ENCODE measurements around the gene COL4A4.
"Not testable (repeated sequence)": the region's sequence is repeated elsewhere in the genome, so short reads cannot be mapped to it uniquely, and the experiment has no call there.

Gene COL4A4

DNA sequence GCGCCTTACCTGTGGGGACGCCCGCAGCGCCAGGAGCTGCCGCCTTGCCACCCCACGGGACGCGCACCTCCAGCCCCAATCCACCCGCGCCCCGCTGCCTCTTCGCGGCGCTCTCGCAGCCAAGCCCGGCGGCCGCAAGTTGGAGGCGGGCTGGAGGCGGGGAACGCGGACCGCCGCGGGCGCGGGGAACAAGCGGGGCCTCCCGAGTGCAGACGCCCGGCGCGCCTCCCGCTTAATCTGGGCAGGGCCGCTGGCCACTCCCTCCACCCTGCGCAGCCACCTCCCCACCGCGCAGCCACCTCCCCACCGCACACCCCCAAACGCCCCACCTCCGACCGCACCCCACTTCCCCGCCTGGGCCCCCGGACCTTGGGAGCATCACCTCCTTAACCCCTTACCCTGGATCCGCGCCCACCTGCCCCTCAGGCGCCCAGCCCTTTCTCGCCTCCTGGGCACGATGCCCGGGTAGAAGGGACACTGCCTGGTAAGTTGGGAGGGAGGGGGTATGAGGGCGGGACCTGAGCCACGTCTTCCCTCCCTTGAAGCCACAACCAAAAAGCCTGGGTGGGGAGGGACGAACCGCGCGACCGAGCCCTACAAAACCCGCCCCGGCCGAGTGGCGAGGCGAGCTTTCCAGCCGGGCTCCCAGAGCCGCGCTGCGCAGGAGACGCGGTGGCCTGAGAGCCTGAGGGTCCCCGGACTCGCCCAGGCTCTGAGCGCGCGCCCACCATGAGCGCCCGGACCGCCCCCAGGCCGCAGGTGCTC, at the start of gene COL4A4, which contains the start of gene COL4A3:
Gene COL4A4, minus strand, starts transcription at position 208 of the 765 bp plus-strand sequence. CDS start 16,722 bp downstream, outside the sequence.
Gene COL4A3, plus strand, starts transcription at position 627 of the 765 bp plus-strand sequence. Its CDS starts 103 bp downstream, at position 730.
- DNase-seq (ENCODE audit: low read depth): no peak

GRCh38 chr2:227207573-227207972, 43.6 kb upstream of the COL4A4 start:
- DNase-seq (ENCODE audit: low read depth): no peak

DNA sequence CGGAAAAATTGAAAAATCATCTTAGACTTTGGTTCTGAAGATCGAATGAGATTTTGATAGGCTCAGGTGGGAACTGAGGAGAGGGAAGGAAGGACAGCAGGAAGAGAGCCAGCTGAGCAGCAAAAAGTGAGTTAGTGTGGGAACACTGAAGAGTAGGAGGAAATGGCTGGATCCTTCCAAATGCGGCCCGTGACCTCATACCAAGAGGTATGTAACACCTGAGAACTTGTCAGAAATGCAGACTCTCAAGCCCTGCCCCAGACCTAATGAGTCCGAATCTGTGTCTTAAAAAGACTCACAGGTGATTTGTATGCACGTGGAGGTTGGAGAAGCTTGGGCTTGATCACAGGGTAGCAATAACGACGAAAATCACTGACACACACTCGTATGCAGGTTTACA, 42.4 kb upstream of the COL4A4 start:
- DNase-seq (ENCODE audit: low read depth): no peak

DNA sequence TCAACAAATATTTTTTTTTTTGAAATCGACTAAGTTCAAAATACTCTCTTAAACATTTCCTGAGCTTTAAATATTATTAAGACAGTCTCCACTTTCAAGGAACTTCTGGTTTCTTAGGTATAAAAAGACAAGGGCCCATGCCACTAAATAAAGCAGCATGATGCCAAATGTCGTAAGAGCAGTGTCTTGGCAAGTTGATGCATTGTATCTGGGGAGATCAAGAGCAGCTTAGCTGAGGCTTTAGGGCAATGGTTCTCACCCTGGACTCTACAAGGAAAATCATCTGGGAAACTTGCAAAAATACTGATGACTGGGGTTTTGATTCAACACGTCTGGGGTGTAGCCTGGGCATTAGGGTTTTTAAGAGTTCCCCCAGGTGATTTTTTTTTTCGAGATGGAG, 41.7 kb upstream of the COL4A4 start:
- DNase-seq (ENCODE audit: low read depth): no peak

DNA sequence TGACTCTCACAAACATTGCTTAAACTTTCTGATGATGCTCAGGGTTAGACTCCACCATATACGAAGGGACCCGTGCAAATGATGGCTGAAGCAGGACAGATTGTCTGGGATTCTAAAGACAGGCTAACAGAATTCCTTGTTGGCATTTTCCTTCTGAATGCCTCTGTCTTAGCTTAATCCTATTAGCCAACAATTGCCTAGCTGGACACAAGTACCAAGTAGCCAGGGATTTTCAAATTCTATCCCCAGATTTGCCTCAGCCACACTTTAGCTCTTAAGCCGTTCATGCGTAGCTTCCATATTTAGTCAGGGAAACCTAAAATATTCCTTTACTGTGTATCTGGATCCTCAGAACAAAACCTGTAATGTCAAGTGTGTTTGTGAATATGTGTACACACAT, 40.4 kb upstream of the COL4A4 start:
- DNase-seq (ENCODE audit: low read depth): no peak

- no peak for DNase-seq (ENCODE audit: low read depth)
Measured at GRCh38 chr2:227201771-227202170, 37.8 kb upstream of the COL4A4 start.

DNA sequence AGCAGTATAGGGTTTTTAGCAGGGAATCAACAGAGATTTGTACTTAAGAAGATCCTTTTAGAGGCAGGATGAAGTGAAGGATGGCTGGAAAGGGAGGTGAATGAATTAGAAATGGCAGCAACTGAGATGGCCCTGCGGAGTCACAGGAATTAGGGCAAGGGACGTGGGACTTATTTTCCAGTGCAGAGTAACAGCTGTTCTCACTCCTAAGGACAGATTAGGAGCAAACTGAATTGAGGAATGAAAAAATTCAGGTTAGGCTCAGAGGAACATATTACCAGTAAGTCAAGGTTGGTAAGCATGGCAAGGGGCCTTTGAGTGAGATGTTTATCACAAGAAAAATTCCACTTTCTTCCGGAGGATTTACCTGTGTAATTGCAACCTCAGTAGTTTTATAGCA, 34.9 kb upstream of the COL4A4 start:
- DNase-seq (ENCODE audit: low read depth): no peak

DNA sequence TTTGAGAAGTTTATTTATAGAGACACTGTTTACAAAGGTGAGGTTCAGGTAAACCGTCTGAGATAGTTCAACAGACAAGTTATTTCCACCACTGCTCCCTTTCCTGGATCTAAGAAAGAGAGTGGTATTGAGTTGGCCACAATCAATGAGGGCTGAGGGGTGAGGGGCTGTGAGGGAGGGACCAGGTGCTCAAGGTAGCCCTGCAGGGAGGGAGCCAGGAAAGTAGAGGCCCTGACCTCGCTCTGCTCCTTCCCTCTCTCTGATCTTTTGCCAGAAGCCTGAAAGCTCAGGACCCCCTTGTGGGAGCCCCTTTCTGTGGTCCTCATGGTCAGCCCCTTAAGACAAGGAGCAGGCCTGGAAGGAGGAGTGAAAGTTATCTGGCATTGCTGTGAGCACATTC, 30.2 kb upstream of the COL4A4 start:
- DNase-seq (ENCODE audit: low read depth): no peak

DNA sequence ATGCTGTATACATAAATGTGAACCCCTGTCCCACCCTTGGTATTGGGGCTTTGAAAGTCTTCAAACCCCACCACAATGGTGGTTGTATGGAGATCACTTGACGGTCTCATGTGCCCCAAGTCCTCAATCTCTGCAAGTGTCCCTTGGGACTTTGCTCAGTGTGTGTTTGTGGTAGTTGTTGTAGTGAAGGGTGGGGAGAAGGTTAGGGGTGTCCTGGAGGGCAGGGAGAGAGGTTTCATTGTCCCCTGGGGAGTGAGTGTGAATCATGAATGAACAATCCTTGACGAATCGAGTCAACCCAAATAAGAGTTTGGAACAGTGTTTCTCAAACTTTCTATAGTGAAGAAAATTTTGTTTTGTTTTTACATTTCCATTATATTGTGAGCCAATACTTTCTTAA, 28.5 kb upstream of the COL4A4 start:
- no peak for DNase-seq (ENCODE audit: low read depth)

DNA sequence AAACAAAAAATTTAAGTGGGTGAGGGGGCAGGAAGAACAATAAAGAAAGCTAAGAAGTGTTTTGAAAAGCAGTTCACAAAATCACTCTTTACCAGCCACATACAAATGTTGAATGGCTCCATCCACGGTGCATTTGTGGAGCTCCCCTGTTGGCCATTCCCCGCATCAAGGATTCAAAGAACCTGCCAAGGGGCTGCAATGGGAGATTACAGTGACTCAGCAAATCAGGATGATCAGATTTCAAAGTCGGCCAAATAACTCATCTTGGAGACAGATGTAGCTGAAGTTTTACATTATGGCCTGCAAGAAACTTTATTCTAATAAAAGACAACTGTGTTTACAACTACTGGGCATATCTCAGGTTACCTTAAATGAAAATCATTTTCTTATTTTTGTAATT, 27.4 kb upstream of the COL4A4 start:
- peak; percentile 53 for DNase-seq (ENCODE audit: low read depth)

GRCh38 chr2:227188292-227188691, 24.3 kb upstream of the COL4A4 start:
- DNase-seq (ENCODE audit: low read depth): peak; percentile 2

DNA sequence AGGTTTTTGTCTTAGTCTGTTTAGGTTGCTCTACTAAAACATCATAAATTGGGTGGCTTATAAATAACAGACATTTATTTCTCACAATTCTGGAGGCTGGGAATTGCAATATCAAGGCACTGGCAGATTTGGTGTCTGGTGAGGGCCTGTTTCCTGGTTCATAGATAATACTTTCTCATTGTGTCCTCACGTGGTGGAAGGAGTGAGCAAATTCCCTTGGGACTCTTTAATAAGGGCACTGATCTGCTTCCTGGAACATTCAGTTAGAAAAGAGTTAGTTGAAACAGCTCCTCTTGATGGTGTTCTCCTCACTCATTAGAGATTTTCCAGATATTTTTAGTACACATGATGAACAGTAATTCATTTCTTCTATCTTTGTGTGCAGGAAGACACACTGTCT, 22.7 kb upstream of the COL4A4 start:
- no peak for DNase-seq (ENCODE audit: low read depth)

DNA sequence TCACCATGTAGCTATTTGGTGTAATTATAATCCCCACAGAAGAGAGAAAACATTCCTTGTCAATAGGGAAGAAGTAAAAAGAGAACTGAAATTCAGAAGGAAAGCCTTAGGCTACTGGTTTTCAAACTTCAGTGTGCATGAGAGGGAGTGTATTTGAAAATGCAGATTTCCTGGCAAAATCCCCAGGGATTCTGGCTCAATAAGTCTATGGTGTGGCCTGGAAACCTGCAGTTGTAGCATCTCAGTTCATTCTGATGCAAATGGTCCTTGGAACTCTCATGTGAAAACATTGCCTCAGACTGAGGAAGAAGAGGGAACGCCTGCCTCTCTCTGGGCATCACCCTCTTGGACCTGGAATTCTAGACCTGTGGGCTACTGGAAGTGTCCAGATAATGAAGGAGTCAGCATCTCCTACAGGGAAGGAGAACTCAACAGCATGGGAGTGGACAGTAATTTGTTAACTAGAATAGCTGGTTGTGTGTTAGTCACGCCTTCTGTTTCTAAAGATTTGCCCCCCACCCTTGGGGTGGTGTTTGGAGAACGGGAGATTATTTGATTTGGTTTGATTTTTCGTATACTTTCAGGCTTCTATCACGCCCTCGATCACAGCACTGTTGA, 21.7 kb upstream of the COL4A4 start:
- DNase-seq (ENCODE audit: low read depth): no peak

DNA sequence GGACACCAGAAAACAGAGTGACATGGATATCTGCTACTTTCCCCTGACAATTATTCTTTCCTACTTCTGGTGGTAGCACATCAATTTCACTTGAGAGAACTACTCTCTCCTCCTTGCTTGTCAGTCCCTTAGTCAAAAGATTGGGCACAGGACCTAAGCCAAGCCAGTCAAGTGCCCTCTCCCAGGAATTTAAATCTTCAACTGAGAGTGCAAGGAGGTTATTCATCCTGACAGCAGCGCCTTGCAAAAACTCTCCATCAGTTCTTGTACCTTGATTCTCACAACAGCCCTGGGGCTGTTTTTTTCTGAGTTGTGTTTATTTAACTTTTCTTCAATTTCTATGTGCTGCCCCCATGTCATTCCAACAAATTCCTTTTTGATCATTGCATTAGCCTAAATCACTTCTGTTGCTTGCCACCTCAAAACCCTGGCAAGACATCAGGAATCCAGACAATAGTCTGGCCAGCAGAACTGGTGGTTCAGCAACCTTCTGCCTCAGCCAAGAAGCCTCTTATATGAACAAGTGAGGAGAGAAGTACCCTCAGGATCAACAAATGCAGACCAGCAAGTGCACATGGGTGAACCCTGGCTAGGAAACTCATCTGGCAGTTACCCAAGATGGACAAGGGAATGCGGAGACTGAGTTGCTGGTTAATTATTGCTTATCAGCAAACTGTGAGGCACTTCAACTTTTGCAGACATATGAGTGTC, 19.8 kb upstream of the COL4A4 start:
- DNase-seq (ENCODE audit: low read depth): no peak

GRCh38 chr2:227182765-227183164, 18.8 kb upstream of the COL4A4 start:
- no peak for DNase-seq (ENCODE audit: low read depth)

DNA sequence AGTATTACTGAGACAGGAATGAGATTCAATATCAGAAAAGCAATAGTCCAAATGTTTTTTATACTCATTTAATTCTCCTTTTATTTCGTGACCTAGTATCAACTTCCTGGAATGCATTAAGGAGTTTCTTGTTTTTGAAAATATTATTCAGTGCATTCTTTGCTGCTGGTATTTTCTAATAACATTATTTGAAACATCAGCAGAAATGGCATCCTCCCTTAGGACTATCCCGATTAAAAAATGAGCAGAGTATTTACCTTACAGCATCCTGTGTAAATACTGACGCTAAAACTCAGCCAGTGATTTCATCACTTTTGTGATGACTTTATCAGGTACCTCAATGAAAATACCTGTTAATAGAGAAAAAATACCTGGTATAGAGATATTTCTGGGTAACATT, 16.8 kb upstream of the COL4A4 start:
- DNase-seq (ENCODE audit: low read depth): no peak

DNA sequence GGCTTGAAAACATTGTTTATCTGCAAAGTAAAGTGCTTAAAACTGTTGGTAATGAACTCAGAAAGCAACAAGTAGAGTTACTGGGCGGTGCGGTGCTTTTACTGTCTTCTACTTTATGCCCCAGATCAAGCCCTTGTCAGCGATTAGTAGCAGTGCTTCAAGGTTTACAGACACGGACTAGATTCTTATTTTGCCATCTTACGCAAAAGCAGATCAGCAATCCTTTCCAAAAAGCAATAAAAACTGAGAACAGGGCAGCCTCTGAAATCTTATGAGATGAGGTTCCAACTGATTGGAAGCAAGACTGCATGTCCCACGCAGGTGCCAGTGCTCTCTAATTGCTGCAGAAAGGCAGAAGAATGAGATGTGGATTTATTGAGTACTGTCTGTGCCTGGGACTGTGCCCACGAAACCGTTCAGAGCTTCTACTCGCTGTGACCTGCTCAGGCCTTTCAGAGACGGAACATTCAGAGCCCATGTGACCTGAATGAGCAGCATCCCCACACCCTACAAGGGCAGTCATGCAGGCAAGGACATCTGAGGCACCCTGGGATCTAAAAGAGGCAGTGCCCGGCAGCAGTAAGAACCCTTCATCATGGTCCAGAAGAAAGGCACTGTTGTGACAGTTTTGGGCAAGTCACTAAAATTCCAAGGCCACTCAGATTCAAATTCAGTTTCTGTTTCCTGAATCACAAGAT, 16.1 kb upstream of the COL4A4 start:
- DNase-seq (ENCODE audit: low read depth): no peak

GRCh38 chr2:227177592-227178336, 13.8 kb upstream of the COL4A4 start:
- DNase-seq (ENCODE audit: low read depth): no peak

DNA sequence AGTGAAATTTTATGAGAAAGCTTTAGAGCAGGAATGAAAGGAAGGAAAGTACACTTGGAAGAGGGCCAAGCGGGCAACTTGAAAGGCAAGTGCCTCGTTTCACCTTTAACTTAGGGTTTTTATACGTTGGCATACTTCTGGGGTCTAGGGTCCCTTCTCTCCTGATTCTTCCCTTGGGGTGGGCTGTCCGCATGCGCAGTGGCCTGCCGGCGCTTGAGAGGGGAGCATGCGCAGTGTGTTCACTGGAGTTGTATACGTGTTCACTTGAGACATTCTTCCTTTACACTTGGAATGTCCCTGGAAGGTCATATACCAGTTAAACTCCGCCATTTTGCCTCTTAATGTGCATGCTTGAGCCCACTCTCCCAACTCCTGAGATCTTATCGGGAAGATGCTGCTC, 7.8 kb upstream of the COL4A4 start:
- DNase-seq (ENCODE audit: low read depth): not testable (repeated sequence)

- no peak for DNase-seq (ENCODE audit: low read depth)
Measured at GRCh38 chr2:227164763-227165291, 822 bp upstream of the COL4A4 start.

DNA sequence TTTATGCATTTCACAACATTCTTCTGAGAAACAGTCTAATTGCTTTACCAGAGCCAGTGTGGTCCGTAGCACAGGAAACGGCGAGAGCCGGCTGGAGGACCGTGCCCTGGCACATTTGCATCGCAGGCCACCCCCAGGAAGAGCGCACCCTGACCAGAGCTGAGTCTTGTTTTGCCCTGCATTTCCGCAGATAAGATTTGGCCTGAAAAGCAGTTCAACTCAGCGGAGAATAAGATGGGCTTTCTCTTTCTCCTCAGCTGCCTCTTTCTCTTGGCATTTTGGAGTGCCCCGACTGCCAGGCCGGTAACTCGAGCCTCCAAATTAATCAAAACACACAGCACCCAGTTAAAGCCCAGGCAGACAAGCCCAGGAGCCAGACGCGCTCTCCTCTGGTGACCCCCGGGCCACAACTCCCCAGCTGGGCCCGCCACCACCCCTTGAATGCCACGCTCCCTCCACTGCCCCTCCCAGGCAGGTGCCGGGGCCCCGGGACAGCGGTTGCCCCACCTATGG, 464 bp downstream of the COL4A4 start:
- DNase-seq (ENCODE audit: low read depth): no peak

Data from fibroblast of the conjunctiva (primary cell).